ENCODE measurements around the gene TMPRSS6.

DNA sequence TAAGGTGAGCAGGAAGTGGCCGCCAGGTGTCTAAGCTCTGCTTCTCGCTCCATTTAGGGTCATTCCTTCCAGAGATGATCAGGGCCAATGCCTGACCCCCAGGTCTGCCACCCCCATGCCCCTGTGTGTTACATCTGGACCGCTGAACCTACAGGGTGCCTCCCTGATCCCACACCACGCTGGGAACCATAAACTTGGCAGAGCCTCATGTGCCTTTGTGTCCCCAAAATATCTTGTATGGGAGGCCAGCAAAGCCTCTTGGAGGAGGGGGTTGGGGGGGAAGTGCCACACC, 94.0 kb downstream of the TMPRSS6 start:
- TF ChIP-seq CTCF (IDR thresholded peaks at IDR 0.05) (no peak), EZH2 (IDR thresholded peaks at IDR 0.05; ENCODE audit: borderline replicate concordance, insufficient read depth, low read depth, low read length, poor library complexity, severe bottlenecking) (no peak)
